Chondrocyte (in vitro differentiated cells): ENCODE results near the gene BLTP3A. TPM values are rescaled to one million over a fixed set of nuclear protein-coding genes. Genes with fewer than 3 reads are reported as not detected.
"Not testable (repeated sequence)": the region's sequence is repeated elsewhere in the genome, so short reads cannot be mapped to it uniquely, and the experiment has no call there.

Source experiments
- DNase-seq: peaks from one replicate; pipeline ENCODE4 v3.0.0; 2021; ENCODE audit warnings: mixed read lengths, low spot score
- H3K27ac Mint-ChIP-seq: one replicate; pipeline ENCODE4 v1.8.0; 2021; ENCODE audit warnings: mild to moderate bottlenecking, moderate library complexity, mixed read lengths; ENCODE audit not compliant: unreplicated experiment
- H3K27me3 Mint-ChIP-seq: 2 replicates; pipeline ENCODE4 v1.8.0; 2021; ENCODE audit warnings: low read depth, mixed read lengths
- H3K36me3 Mint-ChIP-seq: 2 replicates; pipeline ENCODE4 v1.8.0; 2021; ENCODE audit warnings: low read depth, mixed read lengths
- H3K4me1 Mint-ChIP-seq: 2 replicates; pipeline ENCODE4 v1.8.0; 2021; ENCODE audit warnings: low read depth, mild to moderate bottlenecking, mixed read lengths
- H3K4me3 Mint-ChIP-seq: one replicate; pipeline ENCODE4 v1.8.0; 2021; ENCODE audit warnings: mild to moderate bottlenecking, moderate library complexity, mixed read lengths; ENCODE audit not compliant: unreplicated experiment
- H3K9me3 Mint-ChIP-seq: 2 replicates; pipeline ENCODE4 v1.8.0; 2021; ENCODE audit warnings: low read depth, mixed read lengths
- total RNA-seq: library from RNA; stranded (reverse); gene quantifications from 3 replicates; pipeline ENCODE4 v1.2.1, GENCODE V29; 2021
- TF ChIP-seq, protein P1 (sequence below): fragments of 200-600 bp; sonication (generic); IDR thresholded peaks from 2 replicates; pipeline ENCODE4 v1.5.0; 2021; ENCODE audit warnings: antibody characterized with exemption, mild to moderate bottlenecking, moderate library complexity

The BLTP3A gene
- total RNA-seq, 1 donor from 2014 or later: 20.8 TPM

DNA sequence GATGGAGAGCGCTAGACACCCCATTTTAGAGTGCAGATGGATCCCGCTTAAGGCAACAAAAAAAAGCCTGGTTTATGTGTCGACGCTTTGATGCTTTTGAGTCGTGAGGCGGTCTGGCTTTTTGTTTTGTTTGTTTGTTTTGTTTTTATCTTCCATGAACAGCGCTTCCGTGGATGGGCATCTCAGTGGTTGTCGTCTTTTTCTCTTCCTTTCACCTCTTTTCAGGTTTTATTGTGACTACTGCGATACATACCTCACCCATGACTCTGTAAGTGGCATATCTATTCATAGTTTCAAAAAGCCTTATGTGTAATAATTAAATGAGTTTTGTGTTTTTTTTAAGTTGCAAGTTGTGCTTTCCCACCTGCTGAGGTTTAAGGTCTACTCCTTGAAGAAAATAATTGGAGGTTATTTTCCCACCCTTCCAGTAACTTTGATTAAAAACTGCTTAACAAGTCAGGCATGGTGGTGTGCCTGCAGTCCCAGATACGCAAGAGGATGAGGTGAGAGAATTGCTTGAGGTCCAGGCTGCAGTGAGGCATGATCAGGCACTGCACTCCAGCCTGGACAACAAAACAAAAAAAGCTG is 34.1 kb upstream of the BLTP3A start:
- TF ChIP-seq, protein P1, sequence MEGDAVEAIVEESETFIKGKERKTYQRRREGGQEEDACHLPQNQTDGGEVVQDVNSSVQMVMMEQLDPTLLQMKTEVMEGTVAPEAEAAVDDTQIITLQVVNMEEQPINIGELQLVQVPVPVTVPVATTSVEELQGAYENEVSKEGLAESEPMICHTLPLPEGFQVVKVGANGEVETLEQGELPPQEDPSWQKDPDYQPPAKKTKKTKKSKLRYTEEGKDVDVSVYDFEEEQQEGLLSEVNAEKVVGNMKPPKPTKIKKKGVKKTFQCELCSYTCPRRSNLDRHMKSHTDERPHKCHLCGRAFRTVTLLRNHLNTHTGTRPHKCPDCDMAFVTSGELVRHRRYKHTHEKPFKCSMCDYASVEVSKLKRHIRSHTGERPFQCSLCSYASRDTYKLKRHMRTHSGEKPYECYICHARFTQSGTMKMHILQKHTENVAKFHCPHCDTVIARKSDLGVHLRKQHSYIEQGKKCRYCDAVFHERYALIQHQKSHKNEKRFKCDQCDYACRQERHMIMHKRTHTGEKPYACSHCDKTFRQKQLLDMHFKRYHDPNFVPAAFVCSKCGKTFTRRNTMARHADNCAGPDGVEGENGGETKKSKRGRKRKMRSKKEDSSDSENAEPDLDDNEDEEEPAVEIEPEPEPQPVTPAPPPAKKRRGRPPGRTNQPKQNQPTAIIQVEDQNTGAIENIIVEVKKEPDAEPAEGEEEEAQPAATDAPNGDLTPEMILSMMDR: no peak
- peaks cover 10% of the 10 kb centered on the region for H3K4me1 Mint-ChIP-seq
- no peak for DNase-seq
- no peak overlapping the region for H3K4me3 Mint-ChIP-seq
- H3K9me3 Mint-ChIP-seq: no peaks in the 10 kb centered on the region
- H3K27ac Mint-ChIP-seq: no peak overlapping the region
- H3K27me3 Mint-ChIP-seq: no peaks in the 10 kb centered on the region
- peaks cover 6% of the 10 kb centered on the region for H3K36me3 Mint-ChIP-seq

DNA sequence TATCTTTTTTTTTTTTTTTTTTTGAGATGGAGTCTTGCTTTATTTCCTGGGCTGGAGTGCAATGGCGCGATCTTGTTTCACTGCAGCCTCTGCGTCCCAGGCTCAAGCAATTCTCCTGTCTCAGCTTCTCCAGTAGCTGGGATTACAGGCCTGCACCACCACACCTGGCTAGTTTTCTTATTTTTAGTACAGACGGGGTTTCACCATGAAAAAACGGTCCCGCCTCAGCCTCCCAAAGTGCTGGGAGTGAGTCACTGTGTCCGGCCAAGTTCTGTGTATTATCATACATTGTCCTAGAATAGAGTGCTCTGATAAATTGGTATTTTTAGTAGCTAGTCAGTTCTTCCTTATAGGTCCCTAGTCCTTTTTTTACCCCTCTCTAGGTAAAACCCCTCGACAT is 31.8 kb upstream of the BLTP3A start:
- no peak overlapping the region for H3K4me3 Mint-ChIP-seq
- no peaks in the 10 kb centered on the region for H3K27me3 Mint-ChIP-seq
- peaks cover 10% of the 10 kb centered on the region for H3K4me1 Mint-ChIP-seq
- DNase-seq: no peak
- no peaks in the 10 kb centered on the region for H3K9me3 Mint-ChIP-seq
- TF ChIP-seq, protein P1: no peak
- no peak overlapping the region for H3K27ac Mint-ChIP-seq
- peaks cover 12% of the 10 kb centered on the region for H3K36me3 Mint-ChIP-seq

DNA sequence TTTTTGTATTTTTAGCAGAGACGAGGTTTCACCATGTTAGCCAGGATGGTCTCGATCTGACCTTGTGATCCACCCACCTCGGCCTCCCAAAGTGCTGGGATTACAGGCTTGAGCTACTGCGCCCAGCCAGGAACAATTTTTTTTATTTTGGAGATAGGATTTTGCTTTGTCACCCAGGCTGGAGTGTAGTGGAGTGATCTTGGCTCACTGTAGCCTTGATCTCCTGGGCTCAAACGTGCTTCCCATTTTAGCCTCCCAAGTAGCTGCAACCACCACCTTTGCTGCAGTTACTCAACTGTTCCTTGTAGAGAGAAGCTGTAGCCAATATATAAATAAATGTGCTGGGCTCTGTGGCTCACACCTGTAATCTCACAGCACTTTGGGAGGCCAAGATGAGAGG is 30.2 kb upstream of the BLTP3A start:
- not testable (repeated sequence) for H3K9me3 Mint-ChIP-seq, H3K27ac Mint-ChIP-seq, DNase-seq, H3K27me3 Mint-ChIP-seq, H3K4me1 Mint-ChIP-seq, H3K4me3 Mint-ChIP-seq
- peaks cover 14% of the 10 kb centered on the region for H3K36me3 Mint-ChIP-seq

DNA sequence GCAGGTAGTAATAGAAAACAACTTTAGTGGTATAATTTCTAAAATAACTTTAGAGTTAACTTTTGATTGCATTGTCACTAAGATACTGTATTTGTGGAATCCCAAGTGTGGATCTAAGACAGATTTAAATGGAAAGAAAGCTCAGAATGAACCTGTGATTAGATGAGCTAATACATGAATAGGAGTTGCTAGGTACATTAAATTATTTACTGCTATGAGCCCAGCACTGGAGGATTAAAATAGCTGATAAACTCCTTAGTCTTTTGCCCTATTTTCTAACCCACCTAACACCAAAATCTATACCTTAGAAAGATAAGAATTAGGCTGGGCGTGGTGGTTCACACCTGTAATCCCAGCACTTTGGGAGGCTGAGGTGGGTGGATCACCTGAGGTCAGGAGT is 23.7 kb upstream of the BLTP3A start:
- H3K27ac Mint-ChIP-seq: no peak overlapping the region
- no peaks in the 10 kb centered on the region for H3K27me3 Mint-ChIP-seq
- peaks cover 20% of the 10 kb centered on the region for H3K36me3 Mint-ChIP-seq
- no peak overlapping the region for H3K4me3 Mint-ChIP-seq
- no peak for DNase-seq
- TF ChIP-seq, protein P1: no peak
- H3K9me3 Mint-ChIP-seq: no peaks in the 10 kb centered on the region
- H3K4me1 Mint-ChIP-seq: peaks cover 6% of the 10 kb centered on the region

DNA sequence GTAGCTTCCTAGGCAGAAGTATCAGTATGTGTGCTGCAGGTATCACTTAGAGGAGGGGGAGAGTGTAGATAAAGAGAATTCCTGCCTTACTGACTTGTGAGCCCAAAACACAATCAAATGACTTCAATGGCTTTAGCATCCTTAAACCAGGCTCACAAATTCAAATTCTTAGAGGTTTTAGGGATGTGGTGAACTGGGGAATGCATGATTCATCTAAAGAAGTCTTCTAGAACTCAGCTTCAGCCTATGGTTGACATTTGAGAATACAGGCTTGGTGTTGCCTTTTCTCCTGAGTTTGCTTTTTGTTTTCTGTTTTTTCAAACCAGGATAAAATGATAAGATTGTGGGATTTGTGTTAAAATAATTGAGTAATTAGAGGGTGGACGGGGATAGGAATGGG is 20.2 kb upstream of the BLTP3A start:
- Mint-ChIP-seq H3K4me3 (no peak overlapping the region), H3K4me1 (peaks cover 6% of the 10 kb centered on the region), H3K9me3 (no peaks in the 10 kb centered on the region), H3K27ac (peak overlapping the region; percentile 49), H3K36me3 (peaks cover 24% of the 10 kb centered on the region), H3K27me3 (no peaks in the 10 kb centered on the region)
- TF ChIP-seq, protein P1: no peak
- no peak for DNase-seq

DNA sequence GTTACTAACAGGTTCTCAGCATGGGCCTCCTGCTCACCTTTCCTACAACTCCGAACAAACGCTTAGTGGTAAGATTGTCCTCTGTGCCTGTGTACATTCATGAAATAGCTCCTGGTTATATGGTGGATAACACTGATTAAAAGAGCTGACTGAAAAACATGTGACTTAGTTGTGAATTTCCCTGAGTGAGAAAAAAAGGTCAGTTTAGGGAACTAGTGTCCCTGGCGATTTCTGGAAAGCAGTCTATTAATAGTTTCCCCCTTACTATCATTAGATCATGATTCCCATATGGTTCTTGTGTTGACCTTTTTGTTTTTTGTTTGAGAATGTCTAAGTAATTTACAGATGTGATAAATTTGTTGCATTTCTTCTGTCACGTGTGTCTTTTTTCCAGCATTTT is 18.9 kb upstream of the BLTP3A start:
- peaks cover 22% of the 10 kb centered on the region for H3K36me3 Mint-ChIP-seq
- DNase-seq: no peak
- no peak overlapping the region for H3K27ac Mint-ChIP-seq
- no peaks in the 10 kb centered on the region for H3K27me3 Mint-ChIP-seq
- H3K4me1 Mint-ChIP-seq: peaks cover 6% of the 10 kb centered on the region
- TF ChIP-seq, protein P1: no peak
- no peak overlapping the region for H3K4me3 Mint-ChIP-seq
- H3K9me3 Mint-ChIP-seq: no peaks in the 10 kb centered on the region
